ENCODE measurements around the gene HCK. TPM values are rescaled to one million over a fixed set of nuclear protein-coding genes. Genes with fewer than 3 reads are reported as not detected.

HCK gene
- polyA plus RNA-seq, 2 of the 4 experiments (the other 2 are of a cell fraction) = 0.06 TPM; not detected in 1

GRCh38 chr20:32052778-32053362 is 828 bp downstream of the HCK start (continued):
- TF ChIP-seq, protein P1, sequence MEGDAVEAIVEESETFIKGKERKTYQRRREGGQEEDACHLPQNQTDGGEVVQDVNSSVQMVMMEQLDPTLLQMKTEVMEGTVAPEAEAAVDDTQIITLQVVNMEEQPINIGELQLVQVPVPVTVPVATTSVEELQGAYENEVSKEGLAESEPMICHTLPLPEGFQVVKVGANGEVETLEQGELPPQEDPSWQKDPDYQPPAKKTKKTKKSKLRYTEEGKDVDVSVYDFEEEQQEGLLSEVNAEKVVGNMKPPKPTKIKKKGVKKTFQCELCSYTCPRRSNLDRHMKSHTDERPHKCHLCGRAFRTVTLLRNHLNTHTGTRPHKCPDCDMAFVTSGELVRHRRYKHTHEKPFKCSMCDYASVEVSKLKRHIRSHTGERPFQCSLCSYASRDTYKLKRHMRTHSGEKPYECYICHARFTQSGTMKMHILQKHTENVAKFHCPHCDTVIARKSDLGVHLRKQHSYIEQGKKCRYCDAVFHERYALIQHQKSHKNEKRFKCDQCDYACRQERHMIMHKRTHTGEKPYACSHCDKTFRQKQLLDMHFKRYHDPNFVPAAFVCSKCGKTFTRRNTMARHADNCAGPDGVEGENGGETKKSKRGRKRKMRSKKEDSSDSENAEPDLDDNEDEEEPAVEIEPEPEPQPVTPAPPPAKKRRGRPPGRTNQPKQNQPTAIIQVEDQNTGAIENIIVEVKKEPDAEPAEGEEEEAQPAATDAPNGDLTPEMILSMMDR (IDR thresholded peaks at IDR 0.05) = no peak
- TF ChIP-seq HOXB5 (CRISPR knock-in tag; IDR thresholded peaks at IDR 0.05) (no peak), NFE2L2 (conservative IDR thresholded peaks at IDR 0.05; ENCODE audit: low read length) (no peak), SMC3 (IDR thresholded peaks at IDR 0.05) (no peak)

- CTCF ChIA-PET = interaction anchor here (1.4 to 2.9 kb wide), 3 partner anchors 23 to 230 kb away, joined by 3 to 17 read pairs (median 4); no protein-coding TSS in a partner anchor
- no peaks in the 10 kb centered on the region; the same call in 2 of the 3 replicates for H3K9me3 ChIP-seq
- no peak overlapping the region for H3K4me3 ChIP-seq
- no peak overlapping the region for H3K27ac ChIP-seq
- WGBS (ENCODE audit: missing lambda C conversion rate) = 37% methylated on average over 3 of the region's 3 CpGs
- POLR2A ChIA-PET = no interaction called here
- H3K4me1 ChIP-seq = no peaks in the 10 kb centered on the region; the same call in 2 of the 3 replicates
- ATAC-seq = no peak
- no peak for FAIRE-seq
- DNase-seq (ENCODE audit: low read depth in 1 of 2, low spot score in 1 of 2) = no peak
- TF ChIP-seq, protein P2, sequence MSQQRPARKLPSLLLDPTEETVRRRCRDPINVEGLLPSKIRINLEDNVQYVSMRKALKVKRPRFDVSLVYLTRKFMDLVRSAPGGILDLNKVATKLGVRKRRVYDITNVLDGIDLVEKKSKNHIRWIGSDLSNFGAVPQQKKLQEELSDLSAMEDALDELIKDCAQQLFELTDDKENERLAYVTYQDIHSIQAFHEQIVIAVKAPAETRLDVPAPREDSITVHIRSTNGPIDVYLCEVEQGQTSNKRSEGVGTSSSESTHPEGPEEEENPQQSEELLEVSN (IDR thresholded peaks at IDR 0.05; ENCODE audit: borderline replicate concordance, low read depth) = no peak
- TF ChIP-seq BHLHE40 (IDR thresholded peaks at IDR 0.05; ENCODE audit: low read depth, low read length) = no peak
- TF ChIP-seq, protein P3, sequence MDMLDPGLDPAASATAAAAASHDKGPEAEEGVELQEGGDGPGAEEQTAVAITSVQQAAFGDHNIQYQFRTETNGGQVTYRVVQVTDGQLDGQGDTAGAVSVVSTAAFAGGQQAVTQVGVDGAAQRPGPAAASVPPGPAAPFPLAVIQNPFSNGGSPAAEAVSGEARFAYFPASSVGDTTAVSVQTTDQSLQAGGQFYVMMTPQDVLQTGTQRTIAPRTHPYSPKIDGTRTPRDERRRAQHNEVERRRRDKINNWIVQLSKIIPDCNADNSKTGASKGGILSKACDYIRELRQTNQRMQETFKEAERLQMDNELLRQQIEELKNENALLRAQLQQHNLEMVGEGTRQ (IDR thresholded peaks at IDR 0.05) = no peak
- TF ChIP-seq PBX3 (IDR thresholded peaks at IDR 0.05) = no peak
- no peak for TF ChIP-seq CHD4 (IDR thresholded peaks at IDR 0.05; ENCODE audit: borderline replicate concordance)
- TF ChIP-seq, protein P1 (IDR thresholded peaks at IDR 0.05) = no peak
- TF ChIP-seq SREBF2 (IDR thresholded peaks at IDR 0.05) = no peak
- TF ChIP-seq EP300 (IDR thresholded peaks at IDR 0.05) = no peak
- TF ChIP-seq FOSL2 (IDR thresholded peaks at IDR 0.05) = no peak
- TF ChIP-seq FOSL2 (CRISPR knock-in tag; IDR thresholded peaks at IDR 0.05) = no peak
- no peak for TF ChIP-seq HOXA7 (CRISPR knock-in tag; IDR thresholded peaks at IDR 0.05)
- no peak for TF ChIP-seq ZNF302 (CRISPR knock-in tag; IDR thresholded peaks at IDR 0.05)
- TF ChIP-seq RNF2 (IDR thresholded peaks at IDR 0.05; ENCODE audit: borderline replicate concordance, low read depth) = no peak
- TF ChIP-seq, protein P4, sequence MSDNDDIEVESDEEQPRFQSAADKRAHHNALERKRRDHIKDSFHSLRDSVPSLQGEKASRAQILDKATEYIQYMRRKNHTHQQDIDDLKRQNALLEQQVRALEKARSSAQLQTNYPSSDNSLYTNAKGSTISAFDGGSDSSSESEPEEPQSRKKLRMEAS (IDR thresholded peaks at IDR 0.05) = no peak
- no peak for TF ChIP-seq MAZ (IDR thresholded peaks at IDR 0.05; ENCODE audit: borderline replicate concordance, low read depth, low read length)
- no peak for TF ChIP-seq ZFP36 (IDR thresholded peaks at IDR 0.05; ENCODE audit: borderline replicate concordance, partially characterized antibody)
- TF ChIP-seq RCOR1 (IDR thresholded peaks at IDR 0.05; ENCODE audit: low read depth, low read length) = no peak
- no peak overlapping the region for H3K4me2 ChIP-seq
Observed at GRCh38 chr20:32053648-32054047, 1.6 kb downstream of the HCK start.
